GM23338 (cell line): Measurements from ENCODE around the gene ASPG. TPM values are rescaled to one million over a fixed set of nuclear protein-coding genes. Genes with fewer than 3 reads are reported as not detected.
A peak's percentile ranks its signal among the peaks of the same experiment; 100 is the strongest.

ENCODE experiments used
- ATAC-seq: fragments of 200-7000 bp; cut with Tn5 transposase; 3 replicates; pipeline ENCODE4 v1.9.1; 2020
- DNase-seq: peaks from one replicate; pipeline ENCODE4 v3.0.0-alpha.2; 2015; ENCODE audit warnings: low spot score
- H2AFZ ChIP-seq: fragments of 200-600 bp; sonication (generic); 2 replicates; pipeline ENCODE4 v1.8.0; 2016; ENCODE audit warnings: antibody characterized with exemption, mild to moderate bottlenecking, moderate library complexity
- H3F3A ChIP-seq: fragments of 200-600 bp; sonication (generic); replicated peaks from 2 replicates; pipeline ENCODE4 v1.8.0; 2017; ENCODE audit warnings: antibody characterized with exemption, mixed run types, low read depth
- H3K27ac ChIP-seq: fragments of 200-600 bp; sonication (generic); 2 replicates; pipeline ENCODE4 v1.6.1; 2016; ENCODE audit warnings: low read depth
- H3K27me3 ChIP-seq: fragments of 200-600 bp; sonication (generic); 2 replicates; pipeline ENCODE4 v1.8.0; 2016; ENCODE audit warnings: mild to moderate bottlenecking, mixed run types, moderate library complexity; ENCODE audit not compliant: insufficient read depth
- H3K36me3 ChIP-seq: fragments of 200-600 bp; sonication (generic); 2 replicates; pipeline ENCODE4 v1.8.0; 2016; ENCODE audit warnings: mild to moderate bottlenecking; ENCODE audit not compliant: insufficient read depth
- H3K4me1 ChIP-seq: fragments of 200-600 bp; sonication (generic); 2 replicates; pipeline ENCODE4 v1.8.0; 2016; ENCODE audit warnings: mild to moderate bottlenecking, moderate library complexity; ENCODE audit not compliant: insufficient read depth
- H3K4me2 ChIP-seq: fragments of 200-600 bp; sonication (generic); 2 replicates; pipeline ENCODE4 v1.7.1; 2017; ENCODE audit warnings: mixed run types
- H3K4me3 ChIP-seq: fragments of 200-600 bp; sonication (generic); 2 replicates; pipeline ENCODE4 v1.6.1; 2016; ENCODE audit warnings: mixed run types
- H3K79me2 ChIP-seq: fragments of 200-600 bp; sonication (generic); replicated peaks from 2 replicates; pipeline ENCODE4 v1.8.0; 2017; ENCODE audit warnings: mild to moderate bottlenecking; ENCODE audit not compliant: insufficient read depth
- H3K9me2 ChIP-seq: fragments of 200-600 bp; sonication (generic); 2 replicates; pipeline ENCODE4 v1.8.0; 2017; ENCODE audit not compliant: insufficient read depth
- H4K20me1 ChIP-seq: fragments of 200-600 bp; sonication (generic); replicated peaks from 2 replicates; pipeline ENCODE4 v1.8.0; 2017; ENCODE audit warnings: mild to moderate bottlenecking; ENCODE audit not compliant: insufficient read depth
- H3K27ac Mint-ChIP-seq: 2 replicates; pipeline ENCODE4 v1.8.0; 2020; ENCODE audit warnings: inconsistent platforms, mild to moderate bottlenecking, moderate library complexity, mixed read lengths
- H3K27me3 Mint-ChIP-seq: 3 replicates; pipeline ENCODE4 v1.8.0; 2022; ENCODE audit warnings: low read depth, mild to moderate bottlenecking, moderate library complexity, mixed read lengths, inconsistent platforms; ENCODE audit not compliant: insufficient read depth, poor library complexity
- H3K36me3 Mint-ChIP-seq: 3 replicates; pipeline ENCODE4 v1.8.0; 2021; ENCODE audit warnings: low read depth, mild to moderate bottlenecking, inconsistent platforms, moderate library complexity, mixed read lengths
- H3K4me1 Mint-ChIP-seq: 3 replicates; pipeline ENCODE4 v1.8.0; 2020; ENCODE audit warnings: mild to moderate bottlenecking, inconsistent platforms, mixed read lengths
- H3K4me3 Mint-ChIP-seq: 3 replicates; pipeline ENCODE4 v1.8.0; 2021; ENCODE audit warnings: moderate library complexity, mild to moderate bottlenecking, inconsistent platforms, mixed read lengths
- H3K9me3 Mint-ChIP-seq: 3 replicates; pipeline ENCODE4 v1.8.0; 2020; ENCODE audit warnings: moderate library complexity, mild to moderate bottlenecking, inconsistent platforms, mixed read lengths
- CTCF ChIP-seq, 2 experiments: fragments of 200-600 bp in 1 of 2; sonication (generic) in 1 of 2; conservative IDR thresholded peaks; 2 replicates each; pipeline versions ENCODE4 v1.5.1 to v1.6.1; 2016 to 2017; ENCODE audit warnings: antibody characterized with exemption in 2 of 2, low read depth in 2 of 2, mild to moderate bottlenecking in 2 of 2, moderate library complexity in 1 of 2
- ETS1 ChIP-seq: IDR thresholded peaks from 2 replicates; pipeline ENCODE4 v1.6.1; 2016; ENCODE audit warnings: antibody characterized with exemption
- NANOG ChIP-seq: IDR thresholded peaks from 2 replicates; pipeline ENCODE4 v1.6.1; 2016; ENCODE audit warnings: antibody characterized with exemption, borderline replicate concordance
- POLR2AphosphoS5 ChIP-seq: IDR thresholded peaks from 2 replicates; pipeline ENCODE4 v1.6.1; 2016; ENCODE audit warnings: antibody characterized with exemption, low read depth
- REST ChIP-seq: IDR thresholded peaks from one replicate; pipeline ENCODE4 v1.6.1; 2018; ENCODE audit warnings: antibody characterized with exemption; ENCODE audit not compliant: unreplicated experiment
- STAT1 ChIP-seq: IDR thresholded peaks from one replicate; pipeline ENCODE4 v1.6.1; 2016; ENCODE audit warnings: antibody characterized with exemption; ENCODE audit not compliant: unreplicated experiment
- polyA plus RNA-seq: library from polyadenylated mRNA; unstranded; fragments of >200 nt; fragmentation: Nextera tagmentation; extraction: Ambion mirVana; gene quantifications from 2 replicates; pipeline ENCODE4 v1.2.1, GENCODE V29; 2016
- total RNA-seq: library from RNA; depleted of rRNA; stranded (reverse); fragments of >200 nt; shearing (Covaris generic); gene quantifications from 2 replicates; pipeline ENCODE4 v1.2.3, GENCODE V29; 2014

The ASPG gene
- total and polyA plus RNA-seq, 2 experiments from 2014 or later = 0.61 to 6.2 TPM

DNA sequence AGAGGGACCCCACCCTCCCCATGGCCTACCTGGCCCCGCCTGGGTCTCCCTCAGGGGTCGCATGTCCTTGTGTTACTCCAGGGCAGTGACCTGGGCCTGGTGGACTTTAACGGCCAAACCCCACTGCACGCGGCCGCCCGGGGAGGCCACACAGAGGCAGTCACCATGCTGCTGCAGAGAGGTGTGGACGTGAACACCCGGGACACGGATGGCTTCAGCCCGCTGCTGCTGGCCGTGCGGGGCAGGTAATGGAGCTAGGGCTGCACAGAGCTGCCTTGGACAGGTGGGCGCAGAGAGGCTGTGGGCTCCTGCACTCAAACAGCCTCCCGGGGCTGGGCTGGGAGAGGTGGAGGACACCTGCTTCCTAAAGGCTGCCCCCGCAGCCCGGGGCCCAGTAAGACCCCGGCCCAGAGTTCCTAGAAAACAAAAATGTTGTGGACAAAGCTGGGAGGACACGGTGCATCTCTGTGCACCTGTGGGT lies 21.6 kb downstream of the ASPG start:
- no peak for ATAC-seq
- Histone ChIP-seq H3K4me1 (no peaks in the 10 kb centered on the region), H2AFZ (no peak overlapping the region), H3K79me2 (no peaks in the 10 kb centered on the region), H3K9me2 (no peaks in the 10 kb centered on the region), H3K4me2 (no peak overlapping the region), H3F3A (no peaks in the 10 kb centered on the region), H3K27me3 (no peaks in the 10 kb centered on the region), H3K4me3 (no peak overlapping the region), H4K20me1 (no peaks in the 10 kb centered on the region), H3K27ac (no peak overlapping the region), H3K36me3 (no peaks in the 10 kb centered on the region)
- DNase-seq = no peak
- Mint-ChIP-seq H3K4me3 (no peak overlapping the region), H3K9me3 (no peaks in the 10 kb centered on the region), H3K27me3 (peaks cover 9% of the 10 kb centered on the region), H3K27ac (no peak overlapping the region), H3K4me1 (peaks cover 4% of the 10 kb centered on the region; the same call in 2 of the 3 replicates), H3K36me3 (no peaks in the 10 kb centered on the region)
- TF ChIP-seq CTCF (conservative IDR thresholded peaks at IDR 0.05; ENCODE audit: low read depth in 2 of 2) (no peak), POLR2AphosphoS5 (no peak), ETS1 (no peak), NANOG (no peak), REST (no peak)

DNA sequence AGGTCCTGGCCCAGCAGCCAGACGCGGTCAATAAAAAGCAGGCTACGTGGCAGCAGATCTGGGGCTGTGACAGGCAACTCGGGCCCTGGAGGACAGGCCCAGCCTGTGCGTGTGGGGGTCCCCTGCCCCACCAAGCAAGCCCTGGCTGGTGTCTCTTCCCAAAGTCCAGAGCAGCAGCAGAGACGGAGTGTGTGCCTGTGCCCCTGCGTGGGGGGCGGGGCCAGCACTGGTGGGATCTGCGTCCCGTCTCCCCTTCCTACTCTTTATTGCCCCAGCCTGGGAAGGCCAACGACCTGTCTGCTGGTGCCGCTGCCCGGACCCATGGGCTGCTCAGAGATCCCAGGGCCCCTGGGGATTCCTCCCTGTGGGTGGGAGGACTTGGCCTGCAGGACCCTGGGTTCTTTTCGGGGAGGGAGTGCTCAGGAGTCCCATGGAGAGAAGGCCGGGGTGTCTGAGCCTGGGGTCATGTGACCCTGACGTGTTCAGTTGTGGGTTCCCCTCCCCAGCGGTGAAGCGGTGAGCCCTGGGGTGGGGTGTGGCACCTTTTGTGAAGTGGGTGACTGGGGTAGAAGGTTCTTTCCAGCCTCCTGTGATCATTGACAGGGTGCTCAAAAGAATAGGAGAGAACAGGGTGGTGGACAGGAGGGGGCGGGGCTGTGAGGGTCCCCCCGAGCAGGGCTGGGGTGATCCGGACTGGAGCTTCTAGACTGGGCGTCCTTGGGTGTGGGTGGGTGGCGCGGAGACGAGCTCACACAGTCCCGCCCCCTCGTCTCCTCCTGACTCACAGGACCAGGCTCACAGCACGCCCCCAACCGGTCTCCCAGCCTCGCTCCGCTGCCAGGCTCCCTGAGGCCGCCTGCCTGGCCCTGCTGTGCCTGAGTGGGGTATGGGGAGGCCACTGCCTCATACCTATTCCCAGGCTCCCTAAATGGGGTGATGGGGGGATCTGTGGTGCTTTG lies 22.4 kb downstream of the ASPG start:
- no peaks in the 10 kb centered on the region for H3K4me1 ChIP-seq
- H3K79me2 ChIP-seq = no peaks in the 10 kb centered on the region
- H3K9me2 ChIP-seq = no peaks in the 10 kb centered on the region
- H2AFZ ChIP-seq = no peak overlapping the region
- no peak overlapping the region for H3K27ac Mint-ChIP-seq
- H3K4me1 Mint-ChIP-seq = peaks cover 4% of the 10 kb centered on the region; the same call in 2 of the 3 replicates
- H3K36me3 ChIP-seq = no peaks in the 10 kb centered on the region
- H3K4me3 ChIP-seq = no peak overlapping the region
- no peak overlapping the region for H3K4me2 ChIP-seq
- no peak overlapping the region for H3K27ac ChIP-seq
- H3K36me3 Mint-ChIP-seq = no peaks in the 10 kb centered on the region
- DNase-seq (no peak), ATAC-seq (peak; percentile 47)
- no peaks in the 10 kb centered on the region for H3K9me3 Mint-ChIP-seq
- H3K27me3 Mint-ChIP-seq = peaks cover 11% of the 10 kb centered on the region
- no peaks in the 10 kb centered on the region for H4K20me1 ChIP-seq
- no peaks in the 10 kb centered on the region for H3F3A ChIP-seq
- TF ChIP-seq CTCF (conservative IDR thresholded peaks at IDR 0.05; ENCODE audit: low read depth in 2 of 2) = 0 out of 4 replicates have a peak, but pooled peaks of 1 of the 2 experiments have one; percentile 3
- no peak for TF ChIP-seq STAT1
- H3K27me3 ChIP-seq = no peaks in the 10 kb centered on the region
- H3K4me3 Mint-ChIP-seq = no peak overlapping the region
